Panc1 (cell line): ENCODE measurements around the gene SV2B.

Experiments
- POLR2AphosphoS5 ChIP-seq: IDR thresholded peaks from 2 replicates; pipeline ENCODE4 v1.6.1; 2012; ENCODE audit warnings: mild to moderate bottlenecking, low read depth, low read length, moderate library complexity
- REST ChIP-seq, 2 experiments: IDR thresholded peaks; 2 replicates each; pipeline ENCODE4 v1.6.1; 2011 to 2012; ENCODE audit warnings: low read depth in 2 of 2, control low read depth in 1 of 2, low read length in 1 of 2, mild to moderate bottlenecking in 1 of 2, moderate library complexity in 1 of 2; ENCODE audit not compliant: insufficient read depth in 1 of 2
- SIN3A ChIP-seq: IDR thresholded peaks from 2 replicates; pipeline ENCODE4 v1.6.1; 2012; ENCODE audit warnings: low read depth, mild to moderate bottlenecking, low read length, moderate library complexity, borderline replicate concordance; ENCODE audit not compliant: insufficient read depth
- TF ChIP-seq, protein P1 (sequence below): fragments of 450-650 bp; IDR thresholded peaks from 2 replicates; pipeline ENCODE4 v1.5.1; 2017; ENCODE audit warnings: mild to moderate bottlenecking

DNA sequence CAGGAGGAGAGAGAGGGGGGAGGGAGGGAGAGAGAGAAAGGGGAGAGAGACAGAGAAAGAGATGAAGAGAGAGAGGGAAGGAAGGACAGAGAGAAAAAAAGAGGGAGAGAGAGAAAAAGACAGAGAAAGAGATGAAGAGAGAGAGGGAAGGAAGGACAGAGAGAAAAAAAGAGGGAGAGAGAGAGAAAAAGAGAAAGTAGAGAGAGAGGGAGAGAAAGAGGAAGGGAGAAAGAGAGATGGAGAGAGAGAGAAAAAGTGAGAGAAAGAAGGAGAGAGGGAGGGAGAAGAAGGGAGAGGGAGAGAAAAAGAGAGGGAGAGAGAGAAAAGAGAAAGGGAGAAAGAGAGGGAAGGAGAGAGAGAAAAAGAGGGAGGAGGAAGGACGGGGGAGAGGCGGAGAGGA, 204.2 kb downstream of the SV2B start:
- TF ChIP-seq, protein P1, sequence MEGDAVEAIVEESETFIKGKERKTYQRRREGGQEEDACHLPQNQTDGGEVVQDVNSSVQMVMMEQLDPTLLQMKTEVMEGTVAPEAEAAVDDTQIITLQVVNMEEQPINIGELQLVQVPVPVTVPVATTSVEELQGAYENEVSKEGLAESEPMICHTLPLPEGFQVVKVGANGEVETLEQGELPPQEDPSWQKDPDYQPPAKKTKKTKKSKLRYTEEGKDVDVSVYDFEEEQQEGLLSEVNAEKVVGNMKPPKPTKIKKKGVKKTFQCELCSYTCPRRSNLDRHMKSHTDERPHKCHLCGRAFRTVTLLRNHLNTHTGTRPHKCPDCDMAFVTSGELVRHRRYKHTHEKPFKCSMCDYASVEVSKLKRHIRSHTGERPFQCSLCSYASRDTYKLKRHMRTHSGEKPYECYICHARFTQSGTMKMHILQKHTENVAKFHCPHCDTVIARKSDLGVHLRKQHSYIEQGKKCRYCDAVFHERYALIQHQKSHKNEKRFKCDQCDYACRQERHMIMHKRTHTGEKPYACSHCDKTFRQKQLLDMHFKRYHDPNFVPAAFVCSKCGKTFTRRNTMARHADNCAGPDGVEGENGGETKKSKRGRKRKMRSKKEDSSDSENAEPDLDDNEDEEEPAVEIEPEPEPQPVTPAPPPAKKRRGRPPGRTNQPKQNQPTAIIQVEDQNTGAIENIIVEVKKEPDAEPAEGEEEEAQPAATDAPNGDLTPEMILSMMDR, result no peak
- TF ChIP-seq REST (IDR thresholded peaks at IDR 0.05; ENCODE audit: insufficient read depth in 1 of 2, low read depth in 2 of 2, low read length in 1 of 2) (no peak), SIN3A (no peak), POLR2AphosphoS5 (no peak)
